CD4-positive, alpha-beta T cell (primary cell): ENCODE results near the gene ANKRD16. TPM values are rescaled to one million over a fixed set of nuclear protein-coding genes. Genes with fewer than 3 reads are reported as not detected.
"Not testable (repeated sequence)": the region's sequence is repeated elsewhere in the genome, so short reads cannot be mapped to it uniquely, and the experiment has no call there.

Experiments
- ATAC-seq: fragments of 200-7000 bp; cut with Tn5 transposase; one replicate; pipeline ENCODE4 v1.10.0; 2022; ENCODE audit warnings: mild to moderate bottlenecking; ENCODE audit not compliant: poor library complexity
- CTCF ChIA-PET: fragments of 350-600 bp; sonication (Branson Sonifier 250); formaldehyde crosslinking; loops from one replicate; lab custom pipeline; 2021; ENCODE audit warnings: antibody characterized with exemption, inconsistent platforms; lab: Charles Lee
- POLR2A ChIA-PET: fragments of 350-600 bp; sonication (Branson Sonifier 250); formaldehyde crosslinking; loops from one replicate; lab custom pipeline; 2021; ENCODE audit warnings: antibody characterized with exemption, inconsistent platforms; lab: Charles Lee
- DNase-seq, 14 experiments: peaks; one replicate each; pipeline ENCODE4 v3.0.0-alpha.2; 2013 to 2020; ENCODE audit warnings: mixed read lengths in 2 of 14
- H3K27ac ChIP-seq, 2 donors: one replicate each; pipeline versions ENCODE4 v1.5.1 to v1.7.0; 2013; ENCODE audit warnings: low read length in 2 of 2, low read depth in 1 of 2, mild to moderate bottlenecking in 1 of 2
- H3K27me3 ChIP-seq, 2 experiments: 1 replicate in 1 of 2; 2 replicates in 1 of 2; pipeline versions ENCODE4 v1.6.1 to v1.7.0; 2013; ENCODE audit warnings: low read length in 2 of 2, control low read depth in 1 of 2, mild to moderate bottlenecking in 1 of 2, moderate library complexity in 1 of 2; ENCODE audit not compliant: insufficient read depth in 2 of 2, control insufficient read depth in 1 of 2
- H3K36me3 ChIP-seq: one replicate; pipeline ENCODE4 v1.6.1; 2013; ENCODE audit warnings: low read length, control low read depth; ENCODE audit not compliant: insufficient read depth
- H3K4me1 ChIP-seq: one replicate; pipeline ENCODE4 v1.6.1; 2013; ENCODE audit warnings: low read length, control low read depth; ENCODE audit not compliant: insufficient read depth
- H3K4me3 ChIP-seq: one replicate; pipeline ENCODE4 v1.5.1; 2013; ENCODE audit warnings: mild to moderate bottlenecking, low read length, moderate library complexity
- H3K9me3 ChIP-seq, 2 experiments: 1 replicate in 1 of 2; 2 replicates in 1 of 2; pipeline versions ENCODE4 v1.6.1 to v1.7.0; 2013; ENCODE audit warnings: low read length in 2 of 2, mild to moderate bottlenecking in 2 of 2, control low read depth in 1 of 2, moderate library complexity in 1 of 2; ENCODE audit not compliant: control insufficient read depth in 1 of 2, insufficient read depth in 1 of 2
- H3K27ac Mint-ChIP-seq: one replicate; pipeline ENCODE4 v1.8.0; 2020; ENCODE audit warnings: mixed read lengths
- H3K27me3 Mint-ChIP-seq: one replicate; pipeline ENCODE4 v1.8.0; 2021; ENCODE audit warnings: mixed read lengths
- H3K36me3 Mint-ChIP-seq: one replicate; pipeline ENCODE4 v1.8.0; 2021; ENCODE audit warnings: low read depth, mixed read lengths
- H3K4me1 Mint-ChIP-seq: one replicate; pipeline ENCODE4 v1.8.0; 2021; ENCODE audit warnings: low read depth, mixed read lengths
- H3K4me3 Mint-ChIP-seq: one replicate; pipeline ENCODE4 v1.8.0; 2020; ENCODE audit warnings: mild to moderate bottlenecking, mixed read lengths
- H3K9me3 Mint-ChIP-seq: one replicate; pipeline ENCODE4 v1.8.0; 2020; ENCODE audit warnings: mixed read lengths
- intact Hi-C, 2 experiments: fragments of 100-400 bp; cut with DNase I in 1 of 2; cut with micrococcal nuclease in 1 of 2; formaldehyde crosslinking; loops; one replicate each; pipeline versions ENCODE4 v1.15.1 to v1.9.0; 2023 to 2025; cut with DNase I, micrococcal nuclease
- total RNA-seq, 174 experiments: library from RNA in 2 of 174; stranded (reverse) in 2 of 174; gene quantifications; one replicate each; pipeline ENCODE4 v1.2.3 and lab custom pipeline; 2021 to 2026
- TF ChIP-seq, protein P1 (sequence below): fragments of 200-600 bp; IDR thresholded peaks from one replicate; pipeline ENCODE4 v1.8.0; 2022; ENCODE audit warnings: antibody characterized with exemption, mild to moderate bottlenecking

Gene ANKRD16
- total RNA-seq, 2 experiments from 2014 or later: 1.4 to 1.8 TPM

DNA sequence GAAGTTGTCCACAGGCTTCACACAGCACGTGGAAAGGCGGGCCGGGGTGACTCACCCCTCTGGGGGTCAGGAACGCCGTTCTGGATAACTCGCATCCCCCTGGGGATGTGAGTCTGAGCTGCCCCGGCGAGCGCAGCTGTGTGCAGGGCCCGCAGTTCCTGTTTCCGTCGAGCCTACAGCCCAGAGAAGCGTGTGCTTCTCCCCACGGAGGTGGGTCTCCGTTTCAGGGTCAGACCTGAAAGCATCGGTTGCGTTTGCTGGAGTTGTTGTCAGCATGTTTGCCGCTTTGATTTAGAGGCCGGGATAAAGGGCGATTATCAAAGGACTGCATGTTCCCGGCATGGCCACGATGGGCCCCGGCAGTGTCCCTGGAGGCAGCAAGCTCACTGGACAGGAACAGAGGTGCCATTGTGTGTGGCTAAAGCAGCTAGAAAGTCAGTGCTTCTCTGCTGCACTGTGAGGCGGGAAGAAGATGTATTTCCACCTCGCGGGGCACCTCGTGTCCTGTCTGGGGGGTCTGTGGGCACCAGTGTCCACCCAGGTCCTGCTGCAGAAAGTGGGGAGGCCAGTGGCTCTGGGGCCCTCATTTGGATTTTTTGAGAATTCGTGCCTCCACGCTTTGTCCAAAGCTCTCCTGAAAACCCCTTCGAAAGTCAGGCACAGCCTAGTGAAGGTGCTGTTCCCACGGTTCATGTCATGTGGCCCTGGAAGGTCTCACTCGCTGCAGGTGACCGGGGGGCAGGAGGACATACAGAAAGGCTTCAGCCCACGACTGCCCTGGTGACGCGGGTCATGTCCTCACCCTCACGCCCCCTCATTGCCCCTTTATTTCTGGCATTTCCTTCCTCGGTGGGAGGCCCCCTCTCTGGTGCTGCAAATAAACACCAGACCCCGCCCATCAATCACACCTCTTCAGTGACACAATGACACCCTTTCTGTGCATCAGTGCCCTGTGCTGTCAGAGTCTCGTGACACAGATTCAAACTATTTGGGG lies 49.1 kb downstream of the ANKRD16 start:
- DNase-seq (peak in 1 of 14 experiments; percentile 12), ATAC-seq (no peak)
- intact Hi-C loops: no loop called here
- ChIA-PET CTCF (no interaction called here), POLR2A (no interaction called here)
- H3K36me3 Mint-ChIP-seq: no peaks in the 10 kb centered on the region
- no peak overlapping the region for H3K27ac Mint-ChIP-seq
- Histone ChIP-seq H3K9me3 (no peaks in the 10 kb centered on the region), H3K27ac (no peak overlapping the region), H3K36me3 (no peaks in the 10 kb centered on the region), H3K27me3 (peaks cover 0 to 2% of the 10 kb centered on the region in 2 experiments), H3K4me1 (no peaks in the 10 kb centered on the region), H3K4me3 (no peak overlapping the region)
- TF ChIP-seq, protein P1, sequence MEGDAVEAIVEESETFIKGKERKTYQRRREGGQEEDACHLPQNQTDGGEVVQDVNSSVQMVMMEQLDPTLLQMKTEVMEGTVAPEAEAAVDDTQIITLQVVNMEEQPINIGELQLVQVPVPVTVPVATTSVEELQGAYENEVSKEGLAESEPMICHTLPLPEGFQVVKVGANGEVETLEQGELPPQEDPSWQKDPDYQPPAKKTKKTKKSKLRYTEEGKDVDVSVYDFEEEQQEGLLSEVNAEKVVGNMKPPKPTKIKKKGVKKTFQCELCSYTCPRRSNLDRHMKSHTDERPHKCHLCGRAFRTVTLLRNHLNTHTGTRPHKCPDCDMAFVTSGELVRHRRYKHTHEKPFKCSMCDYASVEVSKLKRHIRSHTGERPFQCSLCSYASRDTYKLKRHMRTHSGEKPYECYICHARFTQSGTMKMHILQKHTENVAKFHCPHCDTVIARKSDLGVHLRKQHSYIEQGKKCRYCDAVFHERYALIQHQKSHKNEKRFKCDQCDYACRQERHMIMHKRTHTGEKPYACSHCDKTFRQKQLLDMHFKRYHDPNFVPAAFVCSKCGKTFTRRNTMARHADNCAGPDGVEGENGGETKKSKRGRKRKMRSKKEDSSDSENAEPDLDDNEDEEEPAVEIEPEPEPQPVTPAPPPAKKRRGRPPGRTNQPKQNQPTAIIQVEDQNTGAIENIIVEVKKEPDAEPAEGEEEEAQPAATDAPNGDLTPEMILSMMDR: no peak
- H3K9me3 Mint-ChIP-seq: no peaks in the 10 kb centered on the region
- H3K4me3 Mint-ChIP-seq: no peak overlapping the region
- no peaks in the 10 kb centered on the region for H3K27me3 Mint-ChIP-seq
- no peaks in the 10 kb centered on the region for H3K4me1 Mint-ChIP-seq

DNA sequence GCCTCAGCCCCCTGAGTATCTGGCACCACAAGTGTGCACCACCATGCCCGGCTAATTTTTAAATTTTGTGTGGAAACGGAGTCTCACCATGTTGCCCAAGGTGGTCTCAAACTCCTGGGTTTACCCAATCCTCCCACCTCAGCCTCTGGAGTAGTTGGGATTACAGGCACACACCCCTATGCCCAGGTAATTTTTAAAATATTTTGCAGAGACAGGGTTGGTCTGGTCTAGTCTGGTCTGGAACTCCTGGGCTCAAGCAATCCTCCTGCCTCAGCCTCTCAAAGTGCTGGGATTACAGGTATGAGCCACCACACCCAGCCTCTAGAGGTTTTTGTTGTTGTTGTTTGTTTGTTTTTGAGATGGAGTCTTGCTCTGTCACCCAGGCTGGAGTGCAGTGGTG lies 53.5 kb downstream of the ANKRD16 start:
- H3K9me3 Mint-ChIP-seq, H3K4me1 ChIP-seq, H3K4me1 Mint-ChIP-seq, ATAC-seq, DNase-seq, CTCF ChIA-PET, H3K27me3 Mint-ChIP-seq, H3K36me3 ChIP-seq, H3K36me3 Mint-ChIP-seq, H3K4me3 ChIP-seq, H3K27me3 ChIP-seq, H3K27ac Mint-ChIP-seq, H3K9me3 ChIP-seq, H3K4me3 Mint-ChIP-seq, POLR2A ChIA-PET, intact Hi-C loops, H3K27ac ChIP-seq: not testable (repeated sequence)

DNA sequence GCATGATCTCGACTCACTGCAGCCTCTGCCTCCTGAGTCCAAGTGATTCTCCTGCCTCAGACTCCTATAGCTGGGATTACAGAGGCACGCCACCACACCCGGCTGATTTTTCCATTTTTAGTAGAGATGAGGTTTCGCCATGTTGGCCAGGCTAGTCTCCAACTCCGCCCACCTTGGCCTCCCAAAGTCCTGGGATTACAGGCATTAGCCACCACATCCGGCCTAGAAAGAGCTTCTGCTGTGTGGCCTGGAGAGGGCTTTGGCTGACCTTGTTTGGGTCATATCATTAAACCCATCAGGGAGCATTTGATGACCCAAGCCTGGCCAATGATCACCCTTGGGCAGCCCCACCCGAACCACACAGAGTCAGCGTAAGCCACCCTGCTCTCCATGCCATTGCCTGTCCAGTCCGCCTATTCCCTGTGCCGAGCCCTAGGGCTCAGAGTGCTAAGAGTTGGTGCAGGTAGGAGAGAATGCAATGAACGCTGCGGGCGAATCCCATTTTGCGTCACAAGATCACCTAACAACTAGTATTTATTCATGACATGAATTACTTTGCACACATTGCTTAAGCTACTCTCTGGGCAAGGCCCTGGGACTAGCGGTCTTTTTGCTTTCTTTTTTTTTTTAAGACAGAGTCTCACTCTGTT lies 54.1 kb downstream of the ANKRD16 start:
- no peak for ATAC-seq
- Mint-ChIP-seq H3K36me3 (no peaks in the 10 kb centered on the region), H3K4me3 (no peak overlapping the region), H3K9me3 (no peaks in the 10 kb centered on the region), H3K27me3 (no peaks in the 10 kb centered on the region), H3K4me1 (no peaks in the 10 kb centered on the region), H3K27ac (no peak overlapping the region)
- Histone ChIP-seq H3K27me3 (peaks cover 0 to 2% of the 10 kb centered on the region in 2 experiments), H3K4me1 (no peaks in the 10 kb centered on the region), H3K4me3 (no peak overlapping the region), H3K36me3 (no peaks in the 10 kb centered on the region), H3K9me3 (no peaks in the 10 kb centered on the region), H3K27ac (no peak overlapping the region)
- CTCF ChIA-PET: no interaction called here
- intact Hi-C loops: no loop called here
- POLR2A ChIA-PET: no interaction called here
- no peak for DNase-seq
- TF ChIP-seq, protein P1: no peak
